Erythroblast (primary cell): ENCODE data around the gene DNASE1.

Experiments
- GATA1 ChIP-seq: IDR thresholded peaks from 2 replicates; pipeline ENCODE4 v1.6.1; 2011; ENCODE audit warnings: low read depth, mild to moderate bottlenecking, control low read depth, low read length, moderate library complexity
- POLR2A ChIP-seq: IDR thresholded peaks from 2 replicates; pipeline ENCODE4 v1.6.1; 2011; ENCODE audit warnings: mild to moderate bottlenecking, low read length

DNA sequence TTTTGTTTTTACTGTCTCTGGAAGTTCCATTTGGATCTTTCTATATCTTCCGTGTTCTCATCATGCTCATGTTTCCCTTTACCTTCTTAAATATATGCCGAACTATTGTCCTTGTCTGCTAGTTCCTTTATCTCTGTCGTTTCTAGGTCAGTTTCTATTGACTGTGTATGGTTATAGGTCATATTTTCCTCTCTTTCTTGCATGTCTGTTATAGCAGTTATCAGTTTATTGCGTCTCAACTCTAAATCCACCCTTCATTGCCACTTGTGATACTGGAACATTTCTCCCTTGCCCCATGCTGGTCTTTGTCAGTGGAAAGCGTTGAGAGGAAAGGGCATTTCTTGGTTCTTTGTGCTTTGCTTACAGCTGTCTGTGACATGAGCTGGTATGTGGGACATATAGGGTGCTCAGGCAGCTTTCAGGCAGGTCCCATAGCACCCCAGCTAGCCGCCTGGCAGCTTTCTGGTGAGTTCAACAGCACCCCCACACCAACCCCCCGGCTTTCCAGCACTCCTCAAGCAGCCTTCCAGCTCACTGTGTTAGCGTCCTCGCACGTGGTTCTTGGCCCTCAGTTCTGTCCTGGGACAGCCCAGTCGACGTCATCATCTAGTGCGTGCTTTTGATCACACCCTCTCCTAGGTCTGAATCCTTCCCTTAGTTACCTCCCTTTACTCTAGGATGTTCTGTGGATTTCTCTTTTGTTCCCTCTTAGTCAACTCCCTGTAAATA, 15.4 kb upstream of the DNASE1 start:
- TF ChIP-seq POLR2A = no peak
- TF ChIP-seq GATA1 = no peak
